ENCODE measurements around the gene ATG4B.

The ATG4B gene

GRCh38 chr2:241686650-241687425 lies 49.3 kb downstream of the ATG4B start, which contains the start of gene DTYMK:
DTYMK (minus strand) TSS chr2:241686815; CDS start chr2:241686783, 32 bp downstream.
- DNase-seq (ENCODE audit: low read depth, low spot score) = peak; percentile 88
- peaks cover 66% of the 10 kb centered on the region for H3K36me3 ChIP-seq (ENCODE audit: insufficient read depth, insufficient read length, low read length)
- peak within 1 kb of the TSS; percentile 96 for H3K4me3 ChIP-seq (ENCODE audit: insufficient read length, low read depth)
- H3K9me3 ChIP-seq (ENCODE audit: insufficient read depth, low read length) = no peaks in the 10 kb centered on the region
- TF ChIP-seq ZNF274 (IDR thresholded peaks at IDR 0.05; ENCODE audit: low read depth, low read length) = no peak
- no peak for TF ChIP-seq SUZ12 (IDR thresholded peaks at IDR 0.05; ENCODE audit: extremely low read depth, insufficient read depth, insufficient read length)
- peak; percentile 70 for TF ChIP-seq YY1 (IDR thresholded peaks at IDR 0.05; ENCODE audit: insufficient read depth, insufficient read length)
- H3K9ac ChIP-seq (ENCODE audit: insufficient read length, low read depth) = peak within 1 kb of the TSS; percentile 99
- H3K4me1 ChIP-seq (ENCODE audit: insufficient read depth, insufficient read length) = peaks cover 6% of the 10 kb centered on the region
- no peaks in the 10 kb centered on the region for H3K27me3 ChIP-seq (ENCODE audit: insufficient read depth, insufficient read length)

- H3K27me3 ChIP-seq (ENCODE audit: insufficient read depth, insufficient read length) = no peaks in the 10 kb centered on the region
- peaks cover 56% of the 10 kb centered on the region for H3K36me3 ChIP-seq (ENCODE audit: insufficient read depth, insufficient read length, low read length)
- DNase-seq (ENCODE audit: low read depth, low spot score) = no peak
- H3K9me3 ChIP-seq (ENCODE audit: insufficient read depth, low read length) = no peaks in the 10 kb centered on the region
- H3K9ac ChIP-seq (ENCODE audit: insufficient read length, low read depth) = no peak overlapping the region
- H3K4me1 ChIP-seq (ENCODE audit: insufficient read depth, insufficient read length) = peaks cover 6% of the 10 kb centered on the region
- TF ChIP-seq ZNF274 (IDR thresholded peaks at IDR 0.05; ENCODE audit: low read depth, low read length) (no peak), SUZ12 (IDR thresholded peaks at IDR 0.05; ENCODE audit: extremely low read depth, insufficient read depth, insufficient read length) (no peak), YY1 (IDR thresholded peaks at IDR 0.05; ENCODE audit: insufficient read depth, insufficient read length) (no peak)
- no peak overlapping the region for H3K4me3 ChIP-seq (ENCODE audit: insufficient read length, low read depth)
These were observed 51.8 kb downstream of the ATG4B start for GRCh38 chr2:241689306-241689705.

GRCh38 chr2:241690202-241690717 lies 52.8 kb downstream of the ATG4B start:
- Histone ChIP-seq H3K9me3 (ENCODE audit: insufficient read depth, low read length) (no peaks in the 10 kb centered on the region), H3K27me3 (ENCODE audit: insufficient read depth, insufficient read length) (no peaks in the 10 kb centered on the region), H3K4me3 (ENCODE audit: insufficient read length, low read depth) (no peak overlapping the region), H3K9ac (ENCODE audit: insufficient read length, low read depth) (no peak overlapping the region), H3K4me1 (ENCODE audit: insufficient read depth, insufficient read length) (peaks cover 6% of the 10 kb centered on the region), H3K36me3 (ENCODE audit: insufficient read depth, insufficient read length, low read length) (peaks cover 55% of the 10 kb centered on the region)
- DNase-seq (ENCODE audit: low read depth, low spot score) = no peak
- TF ChIP-seq ZNF274 (IDR thresholded peaks at IDR 0.05; ENCODE audit: low read depth, low read length) = no peak

- no peak for DNase-seq (ENCODE audit: low read depth, low spot score)
- Histone ChIP-seq H3K36me3 (ENCODE audit: insufficient read depth, insufficient read length, low read length) (peaks cover 55% of the 10 kb centered on the region), H3K9me3 (ENCODE audit: insufficient read depth, low read length) (no peaks in the 10 kb centered on the region), H3K9ac (ENCODE audit: insufficient read length, low read depth) (no peak overlapping the region), H3K27me3 (ENCODE audit: insufficient read depth, insufficient read length) (no peaks in the 10 kb centered on the region), H3K4me3 (ENCODE audit: insufficient read length, low read depth) (no peak overlapping the region), H3K4me1 (ENCODE audit: insufficient read depth, insufficient read length) (peaks cover 3% of the 10 kb centered on the region)
- TF ChIP-seq YY1 (IDR thresholded peaks at IDR 0.05; ENCODE audit: insufficient read depth, insufficient read length) (no peak), SUZ12 (IDR thresholded peaks at IDR 0.05; ENCODE audit: extremely low read depth, insufficient read depth, insufficient read length) (no peak), ZNF274 (IDR thresholded peaks at IDR 0.05; ENCODE audit: low read depth, low read length) (no peak)
These were observed 55.0 kb downstream of the ATG4B start for GRCh38 chr2:241692448-241692847.

- Histone ChIP-seq H3K9me3 (ENCODE audit: insufficient read depth, low read length) (no peaks in the 10 kb centered on the region), H3K27me3 (ENCODE audit: insufficient read depth, insufficient read length) (no peaks in the 10 kb centered on the region), H3K4me3 (ENCODE audit: insufficient read length, low read depth) (no peak overlapping the region), H3K36me3 (ENCODE audit: insufficient read depth, insufficient read length, low read length) (peaks cover 38% of the 10 kb centered on the region), H3K9ac (ENCODE audit: insufficient read length, low read depth) (no peak overlapping the region), H3K4me1 (ENCODE audit: insufficient read depth, insufficient read length) (peaks cover 4% of the 10 kb centered on the region)
- TF ChIP-seq ZNF274 (IDR thresholded peaks at IDR 0.05; ENCODE audit: low read depth, low read length) (no peak), SUZ12 (IDR thresholded peaks at IDR 0.05; ENCODE audit: extremely low read depth, insufficient read depth, insufficient read length) (no peak), YY1 (IDR thresholded peaks at IDR 0.05; ENCODE audit: insufficient read depth, insufficient read length) (no peak)
- DNase-seq (ENCODE audit: low read depth, low spot score) = no peak
These were observed 58.2 kb downstream of the ATG4B start for GRCh38 chr2:241695651-241696050.

- peak overlapping the region; percentile 100 for H3K9ac ChIP-seq (ENCODE audit: insufficient read length, low read depth)
- H3K4me1 ChIP-seq (ENCODE audit: insufficient read depth, insufficient read length) = peaks cover 11% of the 10 kb centered on the region
- no peaks in the 10 kb centered on the region for H3K27me3 ChIP-seq (ENCODE audit: insufficient read depth, insufficient read length)
- DNase-seq (ENCODE audit: low read depth, low spot score) = no peak
- TF ChIP-seq ZNF274 (IDR thresholded peaks at IDR 0.05; ENCODE audit: low read depth, low read length) = no peak
- no peak for TF ChIP-seq SUZ12 (IDR thresholded peaks at IDR 0.05; ENCODE audit: extremely low read depth, insufficient read depth, insufficient read length)
- TF ChIP-seq YY1 (IDR thresholded peaks at IDR 0.05; ENCODE audit: insufficient read depth, insufficient read length) = no peak
- peak overlapping the region; percentile 99 for H3K4me3 ChIP-seq (ENCODE audit: insufficient read length, low read depth)
- peaks cover 24% of the 10 kb centered on the region for H3K36me3 ChIP-seq (ENCODE audit: insufficient read depth, insufficient read length, low read length)
- H3K9me3 ChIP-seq (ENCODE audit: insufficient read depth, low read length) = peaks cover 7% of the 10 kb centered on the region
These were observed 63.6 kb downstream of the ATG4B start for GRCh38 chr2:241701149-241701398.

- Histone ChIP-seq H3K9ac (ENCODE audit: insufficient read length, low read depth) (peak within 1 kb of the TSS; percentile 100), H3K9me3 (ENCODE audit: insufficient read depth, low read length) (peaks cover 12% of the 10 kb centered on the region), H3K4me3 (ENCODE audit: insufficient read length, low read depth) (peak within 1 kb of the TSS; percentile 99), H3K27me3 (ENCODE audit: insufficient read depth, insufficient read length) (no peaks in the 10 kb centered on the region), H3K4me1 (ENCODE audit: insufficient read depth, insufficient read length) (peaks cover 11% of the 10 kb centered on the region), H3K36me3 (ENCODE audit: insufficient read depth, insufficient read length, low read length) (peaks cover 29% of the 10 kb centered on the region)
- peak; percentile 90 for DNase-seq (ENCODE audit: low read depth, low spot score)
- TF ChIP-seq YY1 (IDR thresholded peaks at IDR 0.05; ENCODE audit: insufficient read depth, insufficient read length) (peak; percentile 45), ZNF274 (IDR thresholded peaks at IDR 0.05; ENCODE audit: low read depth, low read length) (no peak), SUZ12 (IDR thresholded peaks at IDR 0.05; ENCODE audit: extremely low read depth, insufficient read depth, insufficient read length) (no peak)
These were observed 64.1 kb downstream of the ATG4B start, which contains the start of gene ING5 for GRCh38 chr2:241701399-241702154. ING5 (plus strand) TSS chr2:241702039; CDS start chr2:241702066, 27 bp downstream.
